Peyer's patch (tissue), 4 donors: ENCODE results near the gene BRAT1. TPM values are rescaled to one million over a fixed set of nuclear protein-coding genes. Genes with fewer than 3 reads are reported as not detected.

Experiments
- DNase-seq, 3 donors: peaks; one replicate each; pipeline ENCODE4 v3.0.0-alpha.2; 2017 to 2019
- H3K27ac ChIP-seq, 4 donors: fragments of 200-600 bp; sonication (generic); one replicate each; pipeline ENCODE4 v1.5.1; 2016 to 2019
- H3K27me3 ChIP-seq, 2 donors: fragments of 200-600 bp; sonication (generic); one replicate each; pipeline ENCODE4 v1.5.1; 2019
- H3K36me3 ChIP-seq, 3 donors: fragments of 200-600 bp; sonication (generic); one replicate each; pipeline ENCODE4 v1.5.1; 2016 to 2019
- H3K4me1 ChIP-seq, 4 donors: fragments of 200-600 bp; sonication (generic); one replicate each; pipeline ENCODE4 v1.5.1; 2016 to 2019
- H3K4me3 ChIP-seq, 4 donors: fragments of 200-600 bp; sonication (generic); 1 replicate in 3 of 4; 2 replicates in 1 of 4; pipeline ENCODE4 v1.5.1; 2016 to 2019; ENCODE audit warnings: mild to moderate bottlenecking in 1 of 4
- H3K9me3 ChIP-seq, 4 donors: fragments of 200-600 bp; sonication (generic); one replicate each; pipeline ENCODE4 v1.5.1; 2016 to 2019; ENCODE audit warnings: mild to moderate bottlenecking in 1 of 4
- CTCF ChIP-seq, 6 experiments: fragments of 450-650 bp in 4 of 6; fragments of 200-600 bp in 2 of 6; sonication (generic) in 1 of 6; IDR thresholded peaks; one replicate each; pipeline ENCODE4 v1.5.1; 2017 to 2019; ENCODE audit warnings: antibody characterized with exemption in 6 of 6, mild to moderate bottlenecking in 3 of 6, moderate library complexity in 1 of 6
- POLR2A ChIP-seq, 2 donors: fragments of 450-650 bp; IDR thresholded peaks; one replicate each; pipeline ENCODE4 v1.5.1; 2017; ENCODE audit warnings: antibody characterized with exemption in 2 of 2, mild to moderate bottlenecking in 2 of 2, moderate library complexity in 2 of 2
- total RNA-seq, 4 donors: library from RNA; depleted of rRNA; stranded (reverse); fragments of >200 nt; gene quantifications; one replicate each; pipeline ENCODE4 v1.1.0, GENCODE V29; 2016

BRAT1 gene
- total RNA-seq, 4 donors from 2014 or later = 43.3 to 73.3 (median 54.1) TPM

- H3K4me1 ChIP-seq = peaks cover 0 to 22% (median 20%) of the 10 kb centered on the region in 4 donors
- H3K9me3 ChIP-seq = no peaks in the 10 kb centered on the region
- no peaks in the 10 kb centered on the region for H3K36me3 ChIP-seq
- no peak for DNase-seq
- no peaks in the 10 kb centered on the region for H3K27me3 ChIP-seq
- TF ChIP-seq CTCF (IDR thresholded peaks at IDR 0.05) = no peak
- TF ChIP-seq POLR2A (IDR thresholded peaks at IDR 0.05) = no peak
- H3K4me3 ChIP-seq = no peak overlapping the region
- no peak overlapping the region for H3K27ac ChIP-seq
Observed at GRCh38 chr7:2504889-2505375, 50.4 kb downstream of the BRAT1 start.

GRCh38 chr7:2504128-2504888, 51.0 kb downstream of the BRAT1 start:
- Histone ChIP-seq H3K4me3 (no peak overlapping the region), H3K36me3 (no peaks in the 10 kb centered on the region), H3K9me3 (no peaks in the 10 kb centered on the region), H3K27me3 (no peaks in the 10 kb centered on the region), H3K4me1 (peaks cover 0 to 18% (median 14%) of the 10 kb centered on the region in 4 donors), H3K27ac (no peak overlapping the region)
- TF ChIP-seq CTCF (IDR thresholded peaks at IDR 0.05) (no peak), POLR2A (IDR thresholded peaks at IDR 0.05) (no peak)
- no peak for DNase-seq

GRCh38 chr7:2503056-2503941, 52.0 kb downstream of the BRAT1 start:
- Histone ChIP-seq H3K36me3 (no peaks in the 10 kb centered on the region), H3K9me3 (no peaks in the 10 kb centered on the region), H3K27ac (no peak overlapping the region), H3K4me3 (no peak overlapping the region), H3K27me3 (no peaks in the 10 kb centered on the region), H3K4me1 (peaks cover 0 to 8% (median 4%) of the 10 kb centered on the region in 4 donors)
- TF ChIP-seq CTCF (IDR thresholded peaks at IDR 0.05) = no peak
- no peak for TF ChIP-seq POLR2A (IDR thresholded peaks at IDR 0.05)
- no peak for DNase-seq

- DNase-seq = no peak
- Histone ChIP-seq H3K4me1 (peaks cover 0 to under 1% (median 0%) of the 10 kb centered on the region in 4 donors), H3K27me3 (no peaks in the 10 kb centered on the region), H3K9me3 (no peaks in the 10 kb centered on the region), H3K27ac (no peak overlapping the region), H3K4me3 (no peak overlapping the region), H3K36me3 (no peaks in the 10 kb centered on the region)
- TF ChIP-seq POLR2A (IDR thresholded peaks at IDR 0.05) (no peak), CTCF (IDR thresholded peaks at IDR 0.05) (no peak)
Observed at GRCh38 chr7:2502647-2502966, 52.7 kb downstream of the BRAT1 start.

GRCh38 chr7:2501947-2502646, 53.2 kb downstream of the BRAT1 start:
- H3K36me3 ChIP-seq = no peaks in the 10 kb centered on the region
- H3K27me3 ChIP-seq = no peaks in the 10 kb centered on the region
- no peak overlapping the region for H3K27ac ChIP-seq
- DNase-seq = no peak
- H3K9me3 ChIP-seq = no peaks in the 10 kb centered on the region
- H3K4me1 ChIP-seq = no peaks in the 10 kb centered on the region
- no peak for TF ChIP-seq POLR2A (IDR thresholded peaks at IDR 0.05)
- no peak overlapping the region for H3K4me3 ChIP-seq
